GM18498 (cell line): ENCODE data around the gene BPGM.

Experiments
- ATAC-seq: cut with Tn5 transposase; IDR thresholded peaks from one replicate; pipeline ENCODE4 v1.9.1; 2021; ENCODE audit warnings: mild to moderate bottlenecking, moderate library complexity; ENCODE audit not compliant: unreplicated experiment

Gene BPGM

GRCh38 chr7:134694767-134695166, 48.1 kb downstream of the BPGM start:
- ATAC-seq = no peak

GRCh38 chr7:134695321-134695860, 48.7 kb downstream of the BPGM start:
- ATAC-seq = no peak

GRCh38 chr7:134696261-134696660, 49.6 kb downstream of the BPGM start:
- ATAC-seq = no peak

GRCh38 chr7:134697205-134697886, 50.7 kb downstream of the BPGM start:
- no peak for ATAC-seq

GRCh38 chr7:134698481-134698880, 51.8 kb downstream of the BPGM start:
- ATAC-seq = no peak

GRCh38 chr7:134699021-134699818, 52.6 kb downstream of the BPGM start:
- no peak for ATAC-seq

GRCh38 chr7:134699899-134700298, 53.2 kb downstream of the BPGM start:
- ATAC-seq = no peak

GRCh38 chr7:134701272-134701671, 54.6 kb downstream of the BPGM start:
- ATAC-seq = no peak

- no peak for ATAC-seq
These were observed 56.0 kb downstream of the BPGM start for GRCh38 chr7:134702366-134703240.

- no peak for ATAC-seq
These were observed 56.6 kb downstream of the BPGM start for GRCh38 chr7:134703241-134703594.

- ATAC-seq = no peak
These were observed 57.1 kb downstream of the BPGM start for GRCh38 chr7:134703782-134704181.

- ATAC-seq = no peak
These were observed 58.2 kb downstream of the BPGM start for GRCh38 chr7:134704827-134705226.

GRCh38 chr7:134705716-134706115, 59.1 kb downstream of the BPGM start:
- ATAC-seq = no peak

- no peak for ATAC-seq
These were observed 59.8 kb downstream of the BPGM start for GRCh38 chr7:134706468-134706867.

- no peak for ATAC-seq
These were observed 61.2 kb downstream of the BPGM start for GRCh38 chr7:134707663-134708378.

- ATAC-seq = no peak
These were observed 62.0 kb downstream of the BPGM start for GRCh38 chr7:134708692-134709091.

- ATAC-seq = no peak
These were observed 62.5 kb downstream of the BPGM start for GRCh38 chr7:134709197-134709596.

- no peak for ATAC-seq
These were observed 63.8 kb downstream of the BPGM start for GRCh38 chr7:134710511-134710853.

GRCh38 chr7:134710854-134711624, 64.4 kb downstream of the BPGM start:
- ATAC-seq = no peak

- ATAC-seq = no peak
These were observed 65.5 kb downstream of the BPGM start for GRCh38 chr7:134712196-134712595.
